Limb (tissue), 2 donors: ENCODE measurements around the gene ARHGEF16.

Experiments used
- DNase-seq, 2 donors: peaks; one replicate each; pipeline ENCODE4 v3.0.0-alpha.2; 2016; ENCODE audit errors: extremely low spot score in 2 of 2

The ARHGEF16 gene

GRCh38 chr1:3453891-3454810 lies at the start of gene ARHGEF16:
Gene ARHGEF16 (plus strand): TSS chr1:3454665. CDS start chr1:3463085, 8,420 bp downstream.
- peak in 1 of 2 donors; percentile 72 for DNase-seq

GRCh38 chr1:3404801-3405200 lies 49.7 kb upstream of the ARHGEF16 start:
- DNase-seq = no peak

- no peak for DNase-seq
Observed at GRCh38 chr1:3405491-3405890, 49.0 kb upstream of the ARHGEF16 start.

DNA sequence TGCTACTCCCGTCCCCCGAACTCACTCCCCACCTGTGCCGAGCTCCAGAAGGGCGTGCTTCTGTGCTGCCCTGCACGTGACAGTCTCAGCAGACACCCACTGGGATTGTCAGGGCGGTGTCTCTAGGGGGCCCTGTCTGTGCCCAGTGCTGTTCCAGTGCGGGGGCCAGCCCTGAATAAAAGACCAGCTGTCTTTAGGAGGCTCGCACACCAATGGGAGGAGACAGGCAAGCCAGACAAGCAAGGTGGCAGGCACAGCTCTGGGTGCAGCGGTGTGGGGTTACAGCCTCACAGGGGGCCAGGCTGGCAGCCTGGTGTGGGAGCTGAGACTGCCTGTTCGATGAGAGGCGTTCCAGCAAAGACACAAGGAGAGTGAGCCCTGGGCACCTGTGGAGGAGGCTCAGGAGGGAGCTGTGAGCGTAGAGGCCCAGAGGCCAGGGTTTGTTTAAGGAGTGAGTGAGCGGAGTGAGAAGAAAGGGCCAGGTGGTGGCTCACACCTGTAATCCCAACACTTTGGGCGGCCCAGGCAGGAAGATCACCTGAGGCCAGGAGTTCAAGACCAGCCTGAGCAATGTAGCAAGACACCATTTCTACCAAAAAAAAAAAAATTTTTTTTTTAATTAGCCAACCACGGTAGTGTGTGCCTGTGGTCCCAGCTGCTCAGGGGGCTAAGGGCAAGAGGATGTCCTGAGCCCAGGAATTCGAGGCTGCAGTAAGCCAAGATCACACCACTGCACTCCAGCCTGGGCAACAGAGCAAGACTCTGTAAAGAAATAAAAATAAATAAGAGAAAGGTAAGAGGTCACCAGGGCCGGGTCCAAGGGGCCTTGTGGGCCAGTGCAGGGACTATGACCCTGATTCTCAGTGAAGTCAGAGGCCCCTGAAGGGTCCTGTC lies 48.2 kb upstream of the ARHGEF16 start:
- no peak for DNase-seq

- no peak for DNase-seq
Observed at GRCh38 chr1:3407021-3407420, 47.4 kb upstream of the ARHGEF16 start.

DNA sequence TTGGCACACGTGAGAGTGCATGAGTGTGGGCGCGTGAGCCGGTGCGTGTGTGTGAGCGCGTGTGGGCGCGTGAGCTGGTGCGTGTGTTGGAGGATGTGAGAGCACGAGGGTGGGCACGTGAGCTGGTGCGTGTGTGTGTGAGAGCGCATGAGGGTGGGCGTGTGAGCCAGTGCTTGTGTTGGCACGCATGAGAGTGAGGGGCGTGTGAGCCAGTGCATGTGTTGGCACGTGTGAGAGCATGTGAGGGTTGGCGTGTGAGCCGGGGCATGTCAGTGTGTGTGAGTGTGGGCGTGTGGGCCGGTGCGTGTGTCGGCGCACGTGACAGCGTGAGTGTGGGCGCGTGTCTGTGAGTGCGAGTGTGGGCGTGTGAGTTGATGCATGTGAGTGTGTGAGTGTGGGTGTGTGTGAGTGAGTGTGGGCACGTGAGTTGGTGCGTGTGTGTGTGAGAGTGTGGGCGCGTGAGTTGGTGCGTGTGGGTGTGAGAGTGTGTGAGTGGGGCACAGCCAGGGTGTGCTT lies 45.7 kb upstream of the ARHGEF16 start:
- DNase-seq = no peak

DNA sequence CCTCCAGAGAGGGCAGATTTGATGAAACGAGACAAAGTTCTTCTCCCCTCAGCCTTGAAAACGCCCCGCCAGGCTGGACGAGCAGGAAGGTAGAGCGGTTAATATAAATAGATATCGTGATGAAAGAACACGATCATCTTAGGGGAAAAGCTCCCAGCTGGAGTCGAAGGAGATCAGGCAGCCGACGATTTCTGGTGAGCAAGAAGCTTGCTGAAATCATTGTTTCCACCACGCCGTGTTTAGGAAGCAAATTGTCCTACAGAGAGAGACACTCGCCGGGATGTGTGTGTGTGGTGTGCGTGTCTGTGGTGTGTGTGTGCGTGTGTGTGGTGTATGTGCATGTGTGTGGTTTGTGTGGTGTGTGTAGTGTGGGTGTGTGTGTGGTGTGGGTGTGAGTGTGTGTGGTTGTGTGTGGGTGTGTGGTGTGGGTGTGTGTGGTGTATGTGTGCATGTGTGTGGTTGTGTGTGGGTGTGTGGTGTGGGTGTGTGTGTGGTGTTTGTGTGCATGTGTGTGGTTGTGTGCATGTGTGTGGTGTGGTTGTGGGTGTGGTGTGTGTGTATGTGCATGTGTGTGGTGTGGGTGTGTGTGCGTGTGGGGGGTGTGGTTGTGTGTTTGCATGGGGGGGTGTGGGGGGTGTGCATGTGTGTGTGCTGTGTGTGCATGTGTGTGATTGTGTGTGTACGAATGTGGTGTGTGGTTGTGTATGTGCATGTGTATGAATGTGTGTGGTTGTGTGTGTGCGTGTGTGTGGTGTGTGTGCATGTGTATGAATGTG lies 44.9 kb upstream of the ARHGEF16 start:
- no peak for DNase-seq

DNA sequence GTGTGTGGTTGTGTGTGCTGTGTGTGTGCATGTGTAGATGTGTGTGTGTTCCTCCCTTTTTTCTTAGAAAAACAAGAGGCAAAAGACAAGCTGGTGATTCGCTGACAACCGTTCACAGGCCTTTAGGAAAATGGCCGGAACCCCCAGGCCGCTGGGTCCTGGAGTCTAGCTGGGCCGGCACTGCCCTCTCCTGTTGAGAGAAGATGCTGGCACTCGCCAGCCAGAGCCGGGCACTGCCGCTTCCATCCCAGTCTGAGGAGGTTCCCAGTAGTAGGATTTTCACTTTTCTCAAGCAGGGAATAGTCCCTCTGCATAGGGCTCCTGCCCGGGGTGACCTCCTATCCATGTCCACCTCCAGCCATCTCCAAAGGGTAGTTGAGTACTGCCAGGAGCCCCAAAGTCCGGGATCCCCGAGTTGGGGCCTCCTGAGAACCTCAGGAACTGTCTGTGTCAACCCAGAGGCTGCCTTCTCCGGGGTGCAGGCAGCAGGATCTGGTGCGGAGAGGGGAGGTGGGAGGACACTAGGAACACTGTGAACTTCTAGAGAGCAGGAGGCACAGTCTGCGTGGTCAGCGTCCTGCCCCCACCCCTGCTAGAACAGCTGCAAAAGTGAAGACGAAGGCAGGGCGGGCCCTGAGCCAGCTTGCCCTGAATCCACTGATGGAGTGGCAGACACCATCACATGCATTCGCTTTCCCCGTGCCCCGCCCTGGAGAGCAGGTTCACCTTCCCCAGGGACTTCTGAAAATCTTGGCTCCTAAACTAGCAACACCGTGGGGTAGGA lies 44.1 kb upstream of the ARHGEF16 start:
- peak; percentile 70 to 83 for DNase-seq

DNA sequence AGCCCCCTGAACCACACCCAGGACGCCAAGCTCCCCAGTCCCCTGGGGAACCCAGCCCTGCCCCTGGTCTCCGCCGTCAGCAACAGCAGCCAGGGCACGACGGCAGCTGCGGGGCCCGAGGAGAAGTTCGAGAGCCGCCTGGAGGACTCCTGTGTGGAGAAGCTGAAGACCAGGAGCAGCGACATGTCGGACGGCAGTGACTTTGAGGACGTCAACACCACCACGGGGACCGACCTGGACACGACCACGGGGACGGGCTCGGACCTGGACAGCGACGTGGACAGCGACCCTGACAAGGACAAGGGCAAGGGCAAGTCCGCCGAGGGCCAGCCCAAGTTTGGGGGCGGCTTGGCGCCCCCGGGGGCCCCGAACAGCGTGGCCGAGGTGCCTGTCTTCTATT lies 42.7 kb upstream of the ARHGEF16 start:
- no peak for DNase-seq

DNA sequence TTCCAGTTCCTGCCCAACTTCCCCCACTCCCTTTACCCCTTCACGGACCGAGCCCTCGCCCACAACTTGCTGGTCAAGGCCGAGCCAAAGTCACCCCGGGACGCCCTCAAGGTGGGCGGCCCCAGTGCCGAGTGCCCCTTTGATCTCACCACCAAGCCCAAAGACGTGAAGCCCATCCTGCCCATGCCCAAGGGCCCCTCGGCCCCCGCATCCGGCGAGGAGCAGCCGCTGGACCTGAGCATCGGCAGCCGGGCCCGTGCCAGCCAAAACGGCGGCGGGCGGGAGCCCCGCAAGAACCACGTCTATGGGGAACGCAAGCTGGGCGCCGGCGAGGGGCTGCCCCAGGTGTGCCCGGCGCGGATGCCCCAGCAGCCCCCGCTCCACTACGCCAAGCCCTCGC lies 42.1 kb upstream of the ARHGEF16 start:
- no peak for DNase-seq

GRCh38 chr1:3413975-3414710 lies 40.3 kb upstream of the ARHGEF16 start:
- DNase-seq = no peak

- DNase-seq = no peak
Observed at GRCh38 chr1:3415260-3416090, 39.0 kb upstream of the ARHGEF16 start.

DNA sequence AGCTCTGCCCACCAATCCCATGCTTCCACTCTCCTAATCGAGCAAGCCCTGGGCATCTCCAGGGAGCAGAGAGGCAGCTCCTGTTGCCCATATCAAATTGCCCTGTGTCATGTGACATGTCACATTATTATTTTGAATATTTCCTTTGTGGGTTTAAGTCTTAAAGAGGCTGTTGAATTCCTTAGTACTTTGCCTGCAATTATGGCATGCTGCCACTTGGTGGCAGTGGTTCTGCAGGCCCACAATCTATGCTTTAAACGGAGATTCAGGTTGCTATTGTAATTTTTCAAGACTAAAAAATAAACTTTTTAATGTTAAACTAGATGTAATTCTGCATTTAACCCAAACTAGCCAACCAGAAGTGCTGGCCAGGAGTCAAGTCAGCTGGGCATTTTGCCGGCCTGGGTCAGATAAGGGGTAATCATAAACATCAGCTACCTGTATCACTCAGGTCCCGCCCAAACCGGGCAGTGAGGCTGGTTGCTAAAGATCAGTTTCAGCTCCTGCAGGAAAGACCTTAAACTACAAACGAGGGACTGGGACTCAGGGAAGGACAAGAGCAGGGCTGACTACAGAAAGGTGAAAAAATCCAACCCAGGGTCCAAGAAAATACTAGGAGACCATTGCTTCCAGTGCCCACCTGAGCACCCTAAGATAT lies 37.3 kb upstream of the ARHGEF16 start:
- no peak for DNase-seq

DNA sequence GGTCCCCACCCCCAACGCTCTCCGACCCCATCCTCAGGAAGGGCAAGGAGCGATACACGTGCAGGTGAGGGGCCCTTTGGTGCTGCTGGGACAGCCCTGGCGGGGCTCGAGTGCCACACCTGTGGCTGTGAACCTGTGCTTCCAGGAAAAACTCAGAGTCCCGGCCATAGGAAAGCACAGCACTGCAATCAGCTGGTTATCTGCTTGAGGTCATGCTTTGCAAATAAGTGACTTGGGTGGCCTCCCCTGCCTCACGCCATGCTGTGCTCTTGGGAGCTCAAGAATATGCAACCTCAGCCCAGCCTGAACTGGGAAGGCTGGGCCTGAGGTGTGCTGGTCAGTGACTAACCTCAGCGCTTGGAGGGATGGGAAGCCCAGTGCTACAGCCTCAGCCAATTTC lies 36.5 kb upstream of the ARHGEF16 start:
- no peak for DNase-seq

- DNase-seq = no peak
Observed at GRCh38 chr1:3418600-3418999, 35.9 kb upstream of the ARHGEF16 start.

DNA sequence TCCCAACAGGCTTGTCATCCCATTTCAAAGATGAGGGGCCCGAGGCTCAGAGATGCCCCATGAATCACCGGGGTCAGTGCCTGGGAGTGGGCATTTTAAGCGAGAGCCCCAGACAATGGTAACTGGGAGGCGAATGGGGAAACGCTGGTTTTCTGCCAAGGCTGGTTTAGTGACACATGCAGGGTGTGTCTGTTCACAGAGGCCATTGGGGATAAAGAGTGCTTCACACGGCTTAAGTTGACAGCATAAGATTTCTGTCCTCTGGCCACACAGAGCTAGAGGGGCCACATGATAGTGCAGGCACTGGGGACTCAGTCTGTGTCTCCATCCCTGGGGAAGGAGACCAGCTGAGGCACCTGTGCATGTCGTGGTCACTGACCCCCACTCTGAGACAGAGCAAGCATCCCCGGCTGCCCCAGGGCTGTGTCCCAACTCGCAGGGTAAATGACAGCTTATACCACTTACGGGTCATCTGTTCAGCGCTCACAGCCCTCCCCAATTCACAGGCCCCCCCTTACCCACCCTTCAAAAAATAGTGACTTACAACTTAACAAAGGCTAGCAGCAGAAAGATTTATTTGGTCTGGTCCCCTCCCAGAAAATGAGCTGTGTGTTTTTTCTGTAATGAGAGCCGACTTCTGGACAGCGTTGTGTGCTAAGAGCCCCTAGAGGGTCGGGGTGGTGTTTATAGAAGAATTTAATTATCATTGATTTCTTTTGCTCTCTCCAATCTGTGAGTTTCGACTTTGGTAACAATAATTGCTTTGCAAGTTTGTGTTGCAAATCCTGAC lies 34.9 kb upstream of the ARHGEF16 start:
- no peak for DNase-seq

DNA sequence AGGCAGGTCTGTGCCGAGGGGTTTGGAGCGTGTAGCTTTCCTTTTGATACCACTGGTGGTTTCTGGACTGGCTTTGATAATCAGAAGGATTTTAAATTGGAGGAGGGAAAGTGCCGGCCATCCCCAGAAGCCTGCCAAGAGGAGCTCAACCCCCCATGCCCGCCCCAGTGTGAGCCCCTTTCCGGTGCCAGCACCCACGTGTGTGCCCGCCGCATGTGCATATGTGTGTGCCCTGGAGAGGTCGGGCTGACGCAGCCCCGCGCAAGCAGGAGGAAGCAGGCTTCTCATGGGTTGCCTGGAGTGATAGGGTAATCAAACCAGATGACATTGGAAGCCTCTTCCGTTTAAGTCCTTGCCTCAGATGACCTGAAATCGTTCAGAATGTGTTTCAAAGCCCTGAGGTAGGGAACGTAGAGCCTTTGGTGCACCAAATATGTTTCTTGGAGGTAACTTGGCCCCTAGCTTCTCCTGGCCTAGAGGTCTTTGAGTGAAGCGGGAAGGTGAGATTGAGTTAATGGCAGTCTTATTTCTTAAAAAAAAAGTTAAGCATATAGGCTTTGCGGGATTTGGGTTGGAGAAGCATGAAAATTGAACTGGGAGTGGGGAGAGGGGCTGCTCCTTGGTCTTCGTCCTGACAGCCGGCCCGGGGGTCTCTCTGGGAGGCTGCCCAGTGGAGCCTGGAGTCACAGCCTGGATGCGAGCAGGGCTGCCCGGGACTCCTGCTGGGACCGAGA lies 34.1 kb upstream of the ARHGEF16 start:
- DNase-seq = no peak
